Fibroblast of lung (primary cell): ENCODE results near the gene LAPTM4A. TPM values are rescaled to one million over a fixed set of nuclear protein-coding genes. Genes with fewer than 3 reads are reported as not detected.

Experiments used
- DNase-seq, 2 donors: peaks; one replicate each; pipeline versions ENCODE4 v3.0.0 to v3.0.0-alpha.2; 2010; ENCODE audit warnings: low read depth in 2 of 2
- H2AFZ ChIP-seq: 2 replicates; pipeline ENCODE4 v1.5.1; 2012; ENCODE audit warnings: low read length, control low read depth, inconsistent platforms
- H3K27ac ChIP-seq: 2 replicates; pipeline ENCODE4 v1.5.1; 2011; ENCODE audit warnings: low read length, control low read depth; ENCODE audit not compliant: insufficient read depth
- H3K27me3 ChIP-seq: 2 replicates; pipeline ENCODE4 v1.5.1; 2011; ENCODE audit warnings: mild to moderate bottlenecking, low read length; ENCODE audit not compliant: control insufficient read depth, insufficient read depth
- H3K36me3 ChIP-seq: 2 replicates; pipeline ENCODE4 v1.5.1; 2011; ENCODE audit warnings: low read length; ENCODE audit not compliant: control insufficient read depth, insufficient read depth
- H3K4me1 ChIP-seq: 2 replicates; pipeline ENCODE4 v1.5.1; 2011; ENCODE audit warnings: low read length; ENCODE audit not compliant: control insufficient read depth, insufficient read depth; ENCODE audit errors: extremely low read depth
- H3K4me2 ChIP-seq: 2 replicates; pipeline ENCODE4 v1.5.1; 2011; ENCODE audit warnings: low read length, control low read depth; ENCODE audit not compliant: insufficient read depth; ENCODE audit errors: extremely low read depth
- H3K4me3 ChIP-seq, 4 experiments: fragments of 200-600 bp in 1 of 4; sonication (generic) in 1 of 4; replicated peaks in 1 of 4; 2 replicates each; pipeline ENCODE4 v1.5.1; 2011 to 2016; ENCODE audit warnings: low read length in 4 of 4, low read depth in 3 of 4, mild to moderate bottlenecking in 3 of 4, control low read depth in 2 of 4, inconsistent platforms in 1 of 4, mixed read lengths in 1 of 4; ENCODE audit not compliant: insufficient read depth in 1 of 4; ENCODE audit errors: control extremely low read depth in 1 of 4
- H3K79me2 ChIP-seq: 2 replicates; pipeline ENCODE4 v1.5.1; 2012; ENCODE audit warnings: mild to moderate bottlenecking, low read length, inconsistent platforms; ENCODE audit not compliant: control insufficient read depth, insufficient read depth
- H3K9ac ChIP-seq: 2 replicates; pipeline ENCODE4 v1.5.1; 2011; ENCODE audit warnings: mild to moderate bottlenecking, low read length, control low read depth; ENCODE audit not compliant: insufficient read depth
- H3K9me3 ChIP-seq: 2 replicates; pipeline ENCODE4 v1.5.1; 2012; ENCODE audit warnings: low read depth, low read length; ENCODE audit not compliant: control insufficient read depth, insufficient read depth
- H4K20me1 ChIP-seq: 2 replicates; pipeline ENCODE4 v1.5.1; 2011; ENCODE audit warnings: low read length; ENCODE audit not compliant: control insufficient read depth, insufficient read depth; ENCODE audit errors: extremely low read depth
- EZH2 ChIP-seq: IDR thresholded peaks from 2 replicates; pipeline ENCODE4 v1.5.1; 2012; ENCODE audit warnings: low read length, control low read depth, mild to moderate bottlenecking; ENCODE audit errors: missing control alignments
- polyA plus RNA-seq, 2 donors: library from polyadenylated mRNA; depleted of rRNA in 1 of 2; stranded (reverse) in 1 of 2; unstranded in 1 of 2; fragments of >200 nt; gene quantifications; 2 replicates each; pipeline ENCODE4 v1.2.1, GENCODE V29; 2011 to 2012; ENCODE audit warnings: missing spikeins in 1 of 2
- total RNA-seq: library from RNA; depleted of rRNA; stranded (reverse); fragments of >200 nt; gene quantifications from 2 replicates; pipeline ENCODE4 v1.2.1, GENCODE V29; 2014
- TF ChIP-seq, protein P1 (sequence below), 2 donors: IDR thresholded peaks in 1 of 2; conservative IDR thresholded peaks in 1 of 2; 1 replicate in 1 of 2; 2 replicates in 1 of 2; pipeline ENCODE4 v1.5.1; 2011 to 2012; ENCODE audit warnings: low read length in 2 of 2, control low read depth in 1 of 2, inconsistent platforms in 1 of 2, low read depth in 1 of 2, mild to moderate bottlenecking in 1 of 2

Gene LAPTM4A
- total and polyA plus RNA-seq, 2 donors (not counting 1 experiment from before 2014, with no cell fraction given) = 193 to 1,101 TPM

DNA sequence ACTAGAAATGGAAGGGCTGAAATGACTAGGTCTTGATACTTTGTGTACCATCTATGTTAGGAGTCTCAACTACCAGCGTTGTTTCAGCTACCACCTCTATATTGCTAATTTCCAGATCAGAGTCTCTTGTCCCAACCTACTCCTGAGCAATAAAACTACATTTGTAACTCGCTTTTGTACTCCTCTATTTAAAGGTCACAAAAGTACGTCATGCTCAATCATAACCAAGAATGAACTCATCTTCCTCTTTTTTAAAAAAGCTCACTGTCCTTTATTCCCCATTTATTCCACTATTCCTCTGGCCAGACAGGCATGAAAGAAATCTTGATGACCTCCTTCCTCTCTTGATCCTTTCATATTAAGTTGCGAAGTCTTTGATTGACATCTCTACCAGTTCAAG is 27.7 kb downstream of the LAPTM4A start:
- Histone ChIP-seq H3K4me2 (no peak overlapping the region), H3K9me3 (no peaks in the 10 kb centered on the region), H3K27ac (no peak overlapping the region), H3K9ac (no peak overlapping the region), H3K36me3 (no peaks in the 10 kb centered on the region), H3K4me3 (no peak overlapping the region), H3K27me3 (no peaks in the 10 kb centered on the region), H3K4me1 (no peaks in the 10 kb centered on the region), H3K79me2 (no peaks in the 10 kb centered on the region), H2AFZ (no peak overlapping the region), H4K20me1 (no peaks in the 10 kb centered on the region)
- TF ChIP-seq EZH2 = no peak
- TF ChIP-seq, protein P1, sequence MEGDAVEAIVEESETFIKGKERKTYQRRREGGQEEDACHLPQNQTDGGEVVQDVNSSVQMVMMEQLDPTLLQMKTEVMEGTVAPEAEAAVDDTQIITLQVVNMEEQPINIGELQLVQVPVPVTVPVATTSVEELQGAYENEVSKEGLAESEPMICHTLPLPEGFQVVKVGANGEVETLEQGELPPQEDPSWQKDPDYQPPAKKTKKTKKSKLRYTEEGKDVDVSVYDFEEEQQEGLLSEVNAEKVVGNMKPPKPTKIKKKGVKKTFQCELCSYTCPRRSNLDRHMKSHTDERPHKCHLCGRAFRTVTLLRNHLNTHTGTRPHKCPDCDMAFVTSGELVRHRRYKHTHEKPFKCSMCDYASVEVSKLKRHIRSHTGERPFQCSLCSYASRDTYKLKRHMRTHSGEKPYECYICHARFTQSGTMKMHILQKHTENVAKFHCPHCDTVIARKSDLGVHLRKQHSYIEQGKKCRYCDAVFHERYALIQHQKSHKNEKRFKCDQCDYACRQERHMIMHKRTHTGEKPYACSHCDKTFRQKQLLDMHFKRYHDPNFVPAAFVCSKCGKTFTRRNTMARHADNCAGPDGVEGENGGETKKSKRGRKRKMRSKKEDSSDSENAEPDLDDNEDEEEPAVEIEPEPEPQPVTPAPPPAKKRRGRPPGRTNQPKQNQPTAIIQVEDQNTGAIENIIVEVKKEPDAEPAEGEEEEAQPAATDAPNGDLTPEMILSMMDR (conservative IDR thresholded peaks at IDR 0.05 in 1 of 2, IDR thresholded peaks at IDR 0.05 in 1 of 2; ENCODE audit: low read depth in 1 of 2, low read length in 2 of 2) = no peak
- DNase-seq = no peak

DNA sequence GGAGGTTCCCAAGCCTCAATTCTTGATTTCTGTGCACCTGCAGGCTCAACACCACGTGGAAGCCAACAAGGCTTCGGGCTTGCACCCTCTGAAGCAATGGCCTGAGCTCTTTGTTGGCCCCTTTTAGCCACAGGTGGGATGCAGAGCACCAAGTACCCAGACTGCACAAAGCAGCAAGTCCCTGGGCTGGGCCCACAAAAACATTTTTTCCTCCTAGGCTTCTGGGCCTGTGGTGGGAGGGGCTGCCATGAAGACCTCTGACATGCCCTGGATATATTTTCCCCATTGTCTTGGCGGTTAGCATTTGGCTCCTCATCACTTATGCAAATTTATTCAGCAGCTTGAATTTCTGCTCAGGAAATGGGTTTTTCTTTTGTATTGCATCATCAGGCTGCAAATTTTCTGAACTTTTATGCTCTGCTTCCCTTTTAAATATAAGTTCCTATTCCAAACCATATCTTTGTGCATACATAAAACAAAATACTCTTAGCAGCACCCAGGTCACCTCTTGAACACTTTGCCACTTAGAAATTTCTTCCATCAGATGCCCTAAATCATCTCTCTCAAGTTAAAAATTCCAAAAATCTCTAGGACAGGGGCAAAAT is 29.9 kb downstream of the LAPTM4A start:
- DNase-seq = no peak
- H3K4me3 ChIP-seq = no peak overlapping the region
- H3K27ac ChIP-seq = no peak overlapping the region
- no peaks in the 10 kb centered on the region for H3K4me1 ChIP-seq
- H3K9me3 ChIP-seq = no peaks in the 10 kb centered on the region
- no peaks in the 10 kb centered on the region for H3K36me3 ChIP-seq
- no peak for TF ChIP-seq EZH2
- TF ChIP-seq, protein P1 (conservative IDR thresholded peaks at IDR 0.05 in 1 of 2, IDR thresholded peaks at IDR 0.05 in 1 of 2; ENCODE audit: low read depth in 1 of 2, low read length in 2 of 2) = no peak
- H4K20me1 ChIP-seq = no peaks in the 10 kb centered on the region
- no peaks in the 10 kb centered on the region for H3K27me3 ChIP-seq
- no peak overlapping the region for H3K4me2 ChIP-seq
- no peaks in the 10 kb centered on the region for H3K79me2 ChIP-seq
- H2AFZ ChIP-seq = no peak overlapping the region
- H3K9ac ChIP-seq = no peak overlapping the region

DNA sequence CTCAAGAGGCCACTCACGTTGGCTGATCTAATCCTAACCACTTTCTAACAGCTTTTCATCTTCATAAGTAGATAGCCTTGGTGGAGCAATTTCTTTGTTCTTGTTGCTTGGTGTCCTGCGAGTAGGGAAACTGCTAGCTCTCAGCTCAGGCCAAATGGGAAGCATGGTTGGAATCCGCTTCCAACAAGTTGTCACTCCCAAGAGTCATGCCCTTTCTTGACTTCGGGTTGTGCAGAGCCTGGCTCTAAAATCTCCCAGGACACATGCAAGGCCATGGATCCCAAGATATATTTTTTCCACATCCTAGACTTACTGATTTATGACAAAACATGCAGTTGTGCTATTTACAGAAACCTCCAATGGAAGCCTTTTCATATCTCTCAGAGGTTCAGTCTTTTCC is 31.7 kb downstream of the LAPTM4A start:
- no peak for DNase-seq

More for the DNA sequence above, 31.7 kb downstream of the LAPTM4A start:
- H3K79me2 ChIP-seq = no peaks in the 10 kb centered on the region
- H3K4me1 ChIP-seq = no peaks in the 10 kb centered on the region
- no peak overlapping the region for H3K27ac ChIP-seq
- H3K36me3 ChIP-seq = no peaks in the 10 kb centered on the region
- H3K9me3 ChIP-seq = no peaks in the 10 kb centered on the region
- no peaks in the 10 kb centered on the region for H4K20me1 ChIP-seq
- no peak overlapping the region for H3K4me2 ChIP-seq
- no peak overlapping the region for H3K4me3 ChIP-seq
- no peak overlapping the region for H3K9ac ChIP-seq
- TF ChIP-seq, protein P1 (conservative IDR thresholded peaks at IDR 0.05 in 1 of 2, IDR thresholded peaks at IDR 0.05 in 1 of 2; ENCODE audit: low read depth in 1 of 2, low read length in 2 of 2) = no peak
- no peak for TF ChIP-seq EZH2
- H3K27me3 ChIP-seq = no peaks in the 10 kb centered on the region
- H2AFZ ChIP-seq = no peak overlapping the region
